Prostate gland (tissue), 2 donors: Measurements from ENCODE around the gene ARFIP1.

Source experiments
- CTCF ChIP-seq, 4 experiments: fragments of 200-600 bp in 2 of 4; fragments of 450-650 bp in 2 of 4; sonication (generic) in 2 of 4; IDR thresholded peaks; 1 replicate in 3 of 4; 2 replicates in 1 of 4; pipeline ENCODE4 v1.5.1; 2016 to 2019; ENCODE audit warnings: antibody characterized with exemption in 4 of 4, mild to moderate bottlenecking in 2 of 4, moderate library complexity in 2 of 4
- POLR2A ChIP-seq: fragments of 450-650 bp; IDR thresholded peaks from one replicate; pipeline ENCODE4 v1.6.1; 2016; ENCODE audit warnings: antibody characterized with exemption, mild to moderate bottlenecking
- POLR2AphosphoS5 ChIP-seq: sonication (generic); formaldehyde crosslinking; IDR thresholded peaks from one replicate; pipeline ENCODE4 v1.6.1; 2017; ENCODE audit warnings: antibody characterized with exemption

GRCh38 chr4:152824561-152824960 lies 44.8 kb downstream of the ARFIP1 start:
- TF ChIP-seq CTCF (IDR thresholded peaks at IDR 0.05) (no peak), POLR2A (no peak), POLR2AphosphoS5 (no peak)
